ENCODE results near the gene EREG.

The EREG gene

GRCh38 chr4:74318276-74318675 is 46.7 kb upstream of the EREG start:
- H3K9ac ChIP-seq (ENCODE audit: low read length): no peak overlapping the region

GRCh38 chr4:74319470-74319869 is 45.5 kb upstream of the EREG start:
- Histone ChIP-seq H4K8ac (ENCODE audit: low read depth, low read length) (no peak overlapping the region), H3K79me1 (ENCODE audit: low read length) (no peaks in the 10 kb centered on the region), H2AK5ac (ENCODE audit: low read length) (no peak overlapping the region), H3K9ac (ENCODE audit: low read length) (no peak overlapping the region), H3K79me2 (ENCODE audit: control insufficient read depth, insufficient read depth, low read length, poor library complexity) (no peaks in the 10 kb centered on the region), H2BK120ac (ENCODE audit: insufficient read depth, low read length, poor library complexity) (no peak overlapping the region), H3K27me3 (ENCODE audit: insufficient read depth, low read length) (no peaks in the 10 kb centered on the region), H3K4me1 (ENCODE audit: control insufficient read depth in 1 of 2, insufficient read depth in 2 of 2, low read length in 2 of 2) (peaks cover 3 to 4% of the 10 kb centered on the region in 2 experiments), H3K4me2 (ENCODE audit: low read length) (no peak overlapping the region), H3K27ac (ENCODE audit: low read depth, low read length) (no peak overlapping the region), H2AFZ (ENCODE audit: insufficient read depth, low read length, poor library complexity) (no peak overlapping the region), H3K36me3 (ENCODE audit: control insufficient read depth in 1 of 2, insufficient read depth in 2 of 2, low read length in 2 of 2) (no peaks in the 10 kb centered on the region), H4K12ac (ENCODE audit: low read depth, low read length) (no peak overlapping the region), H3K4ac (ENCODE audit: low read depth, low read length) (no peak overlapping the region), H3K23ac (ENCODE audit: low read length) (no peak overlapping the region), H3K9me3 (ENCODE audit: insufficient read depth, low read depth, low read length) (no peaks in the 10 kb centered on the region), H3K18ac (ENCODE audit: low read length) (no peak overlapping the region), H3K14ac (ENCODE audit: low read length) (no peak overlapping the region), H4K91ac (ENCODE audit: low read depth, low read length) (no peak overlapping the region), H2BK12ac (ENCODE audit: low read length) (no peak overlapping the region), H3K4me3 (ENCODE audit: low read depth, low read length) (no peak overlapping the region), H2BK5ac (ENCODE audit: low read depth, low read length, poor library complexity) (no peak overlapping the region)
- WGBS (ENCODE audit: extremely low coverage, insufficient coverage, insufficient read length): no CpG with 5 or more reads among the region's 6 CpGs
- DNase-seq: peak; percentile 70 to 83

More at GRCh38 chr4:74318276-74318675, 46.7 kb upstream of the EREG start:
- Histone ChIP-seq H3K79me2 (ENCODE audit: control insufficient read depth, insufficient read depth, low read length, poor library complexity) (no peaks in the 10 kb centered on the region), H3K4me2 (ENCODE audit: low read length) (no peak overlapping the region), H3K27ac (ENCODE audit: low read depth, low read length) (no peak overlapping the region), H3K36me3 (ENCODE audit: control insufficient read depth in 1 of 2, insufficient read depth in 2 of 2, low read length in 2 of 2) (no peaks in the 10 kb centered on the region), H3K4ac (ENCODE audit: low read depth, low read length) (no peak overlapping the region), H3K4me1 (ENCODE audit: control insufficient read depth in 1 of 2, insufficient read depth in 2 of 2, low read length in 2 of 2) (peaks cover 3 to 4% of the 10 kb centered on the region in 2 experiments), H3K27me3 (ENCODE audit: insufficient read depth, low read length) (no peaks in the 10 kb centered on the region), H3K9me3 (ENCODE audit: insufficient read depth, low read depth, low read length) (no peaks in the 10 kb centered on the region), H3K14ac (ENCODE audit: low read length) (no peak overlapping the region), H2AFZ (ENCODE audit: insufficient read depth, low read length, poor library complexity) (no peak overlapping the region), H3K79me1 (ENCODE audit: low read length) (no peaks in the 10 kb centered on the region), H4K12ac (ENCODE audit: low read depth, low read length) (no peak overlapping the region), H2AK5ac (ENCODE audit: low read length) (no peak overlapping the region), H4K8ac (ENCODE audit: low read depth, low read length) (no peak overlapping the region), H3K23ac (ENCODE audit: low read length) (no peak overlapping the region), H2BK120ac (ENCODE audit: insufficient read depth, low read length, poor library complexity) (no peak overlapping the region), H3K18ac (ENCODE audit: low read length) (no peak overlapping the region), H2BK5ac (ENCODE audit: low read depth, low read length, poor library complexity) (no peak overlapping the region), H4K91ac (ENCODE audit: low read depth, low read length) (no peak overlapping the region), H2BK12ac (ENCODE audit: low read length) (no peak overlapping the region), H3K4me3 (ENCODE audit: low read depth, low read length) (no peak overlapping the region)
- WGBS (ENCODE audit: extremely low coverage, insufficient coverage, insufficient read length): no CpG with 5 or more reads among the region's 2 CpGs
- peak in 1 of 2 donors; percentile 66 for DNase-seq

- no peak overlapping the region for H3K9ac ChIP-seq (ENCODE audit: low read length)
- no peak overlapping the region for H2AK5ac ChIP-seq (ENCODE audit: low read length)
- H4K91ac ChIP-seq (ENCODE audit: low read depth, low read length): no peak overlapping the region
- H3K14ac ChIP-seq (ENCODE audit: low read length): no peak overlapping the region
- no peak overlapping the region for H3K4ac ChIP-seq (ENCODE audit: low read depth, low read length)
- no peak overlapping the region for H2BK12ac ChIP-seq (ENCODE audit: low read length)
- no peaks in the 10 kb centered on the region for H3K79me1 ChIP-seq (ENCODE audit: low read length)
- no peak overlapping the region for H3K23ac ChIP-seq (ENCODE audit: low read length)
- peaks cover 3 to 4% of the 10 kb centered on the region in 2 experiments for H3K4me1 ChIP-seq (ENCODE audit: control insufficient read depth in 1 of 2, insufficient read depth in 2 of 2, low read length in 2 of 2)
- no CpG with 5 or more reads among the region's 4 CpGs for WGBS (ENCODE audit: extremely low coverage, insufficient coverage, insufficient read length)
- H2AFZ ChIP-seq (ENCODE audit: insufficient read depth, low read length, poor library complexity): no peak overlapping the region
- no peaks in the 10 kb centered on the region for H3K36me3 ChIP-seq (ENCODE audit: control insufficient read depth in 1 of 2, insufficient read depth in 2 of 2, low read length in 2 of 2)
- H4K12ac ChIP-seq (ENCODE audit: low read depth, low read length): no peak overlapping the region
- H3K4me3 ChIP-seq (ENCODE audit: low read depth, low read length): no peak overlapping the region
- no peak overlapping the region for H4K8ac ChIP-seq (ENCODE audit: low read depth, low read length)
- H3K27me3 ChIP-seq (ENCODE audit: insufficient read depth, low read length): no peaks in the 10 kb centered on the region
- no peak overlapping the region for H3K18ac ChIP-seq (ENCODE audit: low read length)
- no peaks in the 10 kb centered on the region for H3K79me2 ChIP-seq (ENCODE audit: control insufficient read depth, insufficient read depth, low read length, poor library complexity)
- peak; percentile 46 to 66 for DNase-seq
- H2BK120ac ChIP-seq (ENCODE audit: insufficient read depth, low read length, poor library complexity): no peak overlapping the region
- H3K4me2 ChIP-seq (ENCODE audit: low read length): no peak overlapping the region
- H3K27ac ChIP-seq (ENCODE audit: low read depth, low read length): no peak overlapping the region
- no peak overlapping the region for H2BK5ac ChIP-seq (ENCODE audit: low read depth, low read length, poor library complexity)
- no peaks in the 10 kb centered on the region for H3K9me3 ChIP-seq (ENCODE audit: insufficient read depth, low read depth, low read length)
These were observed 44.3 kb upstream of the EREG start for GRCh38 chr4:74320559-74321118.

GRCh38 chr4:74322301-74322700 is 42.6 kb upstream of the EREG start:
- Histone ChIP-seq H3K9ac (ENCODE audit: low read length) (no peak overlapping the region), H3K4me1 (ENCODE audit: control insufficient read depth in 1 of 2, insufficient read depth in 2 of 2, low read length in 2 of 2) (peaks cover 3 to 4% of the 10 kb centered on the region in 2 experiments), H3K36me3 (ENCODE audit: control insufficient read depth in 1 of 2, insufficient read depth in 2 of 2, low read length in 2 of 2) (no peaks in the 10 kb centered on the region), H4K8ac (ENCODE audit: low read depth, low read length) (no peak overlapping the region), H3K27ac (ENCODE audit: low read depth, low read length) (no peak overlapping the region), H2BK5ac (ENCODE audit: low read depth, low read length, poor library complexity) (no peak overlapping the region), H3K9me3 (ENCODE audit: insufficient read depth, low read depth, low read length) (no peaks in the 10 kb centered on the region), H3K14ac (ENCODE audit: low read length) (no peak overlapping the region), H3K4me2 (ENCODE audit: low read length) (no peak overlapping the region), H3K23ac (ENCODE audit: low read length) (no peak overlapping the region), H2BK12ac (ENCODE audit: low read length) (no peak overlapping the region), H2AFZ (ENCODE audit: insufficient read depth, low read length, poor library complexity) (no peak overlapping the region), H3K27me3 (ENCODE audit: insufficient read depth, low read length) (no peaks in the 10 kb centered on the region), H2BK120ac (ENCODE audit: insufficient read depth, low read length, poor library complexity) (no peak overlapping the region), H3K4me3 (ENCODE audit: low read depth, low read length) (no peak overlapping the region), H2AK5ac (ENCODE audit: low read length) (no peak overlapping the region), H3K79me1 (ENCODE audit: low read length) (no peaks in the 10 kb centered on the region), H3K79me2 (ENCODE audit: control insufficient read depth, insufficient read depth, low read length, poor library complexity) (no peaks in the 10 kb centered on the region), H4K12ac (ENCODE audit: low read depth, low read length) (no peak overlapping the region), H4K91ac (ENCODE audit: low read depth, low read length) (no peak overlapping the region), H3K18ac (ENCODE audit: low read length) (no peak overlapping the region), H3K4ac (ENCODE audit: low read depth, low read length) (no peak overlapping the region)
- WGBS (ENCODE audit: extremely low coverage, insufficient coverage, insufficient read length): no CpG with 5 or more reads among the region's 3 CpGs
- no peak for DNase-seq

Measured in trophoblast cell (in vitro differentiated cells and primary cell).